GM23338 (cell line): Measurements from ENCODE around the gene ST3GAL6. TPM values are rescaled to one million over a fixed set of nuclear protein-coding genes. Genes with fewer than 3 reads are reported as not detected.

Experiments used
- ATAC-seq: fragments of 200-7000 bp; cut with Tn5 transposase; 3 replicates; pipeline ENCODE4 v1.9.1; 2020
- DNase-seq: peaks from one replicate; pipeline ENCODE4 v3.0.0-alpha.2; 2015; ENCODE audit warnings: low spot score
- H2AFZ ChIP-seq: fragments of 200-600 bp; sonication (generic); 2 replicates; pipeline ENCODE4 v1.8.0; 2016; ENCODE audit warnings: antibody characterized with exemption, mild to moderate bottlenecking, moderate library complexity
- H3F3A ChIP-seq: fragments of 200-600 bp; sonication (generic); replicated peaks from 2 replicates; pipeline ENCODE4 v1.8.0; 2017; ENCODE audit warnings: antibody characterized with exemption, mixed run types, low read depth
- H3K27ac ChIP-seq: fragments of 200-600 bp; sonication (generic); 2 replicates; pipeline ENCODE4 v1.6.1; 2016; ENCODE audit warnings: low read depth
- H3K27me3 ChIP-seq: fragments of 200-600 bp; sonication (generic); 2 replicates; pipeline ENCODE4 v1.8.0; 2016; ENCODE audit warnings: mild to moderate bottlenecking, mixed run types, moderate library complexity; ENCODE audit not compliant: insufficient read depth
- H3K36me3 ChIP-seq: fragments of 200-600 bp; sonication (generic); 2 replicates; pipeline ENCODE4 v1.8.0; 2016; ENCODE audit warnings: mild to moderate bottlenecking; ENCODE audit not compliant: insufficient read depth
- H3K4me1 ChIP-seq: fragments of 200-600 bp; sonication (generic); 2 replicates; pipeline ENCODE4 v1.8.0; 2016; ENCODE audit warnings: mild to moderate bottlenecking, moderate library complexity; ENCODE audit not compliant: insufficient read depth
- H3K4me2 ChIP-seq: fragments of 200-600 bp; sonication (generic); 2 replicates; pipeline ENCODE4 v1.7.1; 2017; ENCODE audit warnings: mixed run types
- H3K4me3 ChIP-seq: fragments of 200-600 bp; sonication (generic); 2 replicates; pipeline ENCODE4 v1.6.1; 2016; ENCODE audit warnings: mixed run types
- H3K79me2 ChIP-seq: fragments of 200-600 bp; sonication (generic); replicated peaks from 2 replicates; pipeline ENCODE4 v1.8.0; 2017; ENCODE audit warnings: mild to moderate bottlenecking; ENCODE audit not compliant: insufficient read depth
- H3K9me2 ChIP-seq: fragments of 200-600 bp; sonication (generic); 2 replicates; pipeline ENCODE4 v1.8.0; 2017; ENCODE audit not compliant: insufficient read depth
- H4K20me1 ChIP-seq: fragments of 200-600 bp; sonication (generic); replicated peaks from 2 replicates; pipeline ENCODE4 v1.8.0; 2017; ENCODE audit warnings: mild to moderate bottlenecking; ENCODE audit not compliant: insufficient read depth
- H3K27ac Mint-ChIP-seq: 2 replicates; pipeline ENCODE4 v1.8.0; 2020; ENCODE audit warnings: inconsistent platforms, mild to moderate bottlenecking, moderate library complexity, mixed read lengths
- H3K27me3 Mint-ChIP-seq: 3 replicates; pipeline ENCODE4 v1.8.0; 2022; ENCODE audit warnings: low read depth, mild to moderate bottlenecking, moderate library complexity, mixed read lengths, inconsistent platforms; ENCODE audit not compliant: insufficient read depth, poor library complexity
- H3K36me3 Mint-ChIP-seq: 3 replicates; pipeline ENCODE4 v1.8.0; 2021; ENCODE audit warnings: low read depth, mild to moderate bottlenecking, inconsistent platforms, moderate library complexity, mixed read lengths
- H3K4me1 Mint-ChIP-seq: 3 replicates; pipeline ENCODE4 v1.8.0; 2020; ENCODE audit warnings: mild to moderate bottlenecking, inconsistent platforms, mixed read lengths
- H3K4me3 Mint-ChIP-seq: 3 replicates; pipeline ENCODE4 v1.8.0; 2021; ENCODE audit warnings: moderate library complexity, mild to moderate bottlenecking, inconsistent platforms, mixed read lengths
- H3K9me3 Mint-ChIP-seq: 3 replicates; pipeline ENCODE4 v1.8.0; 2020; ENCODE audit warnings: moderate library complexity, mild to moderate bottlenecking, inconsistent platforms, mixed read lengths
- EZH2 ChIP-seq: fragments of 200-600 bp; sonication (generic); IDR thresholded peaks from one replicate; pipeline ENCODE4 v1.8.0; 2017; ENCODE audit warnings: antibody characterized with exemption, mild to moderate bottlenecking, low read depth; ENCODE audit not compliant: unreplicated experiment
- EZH2phosphoT487 ChIP-seq: fragments of 200-600 bp; sonication (generic); IDR thresholded peaks from one replicate; pipeline ENCODE4 v1.8.1; 2018; ENCODE audit warnings: antibody characterized with exemption; ENCODE audit not compliant: unreplicated experiment
- NANOG ChIP-seq: IDR thresholded peaks from 2 replicates; pipeline ENCODE4 v1.6.1; 2016; ENCODE audit warnings: antibody characterized with exemption, borderline replicate concordance
- POLR2AphosphoS5 ChIP-seq: IDR thresholded peaks from 2 replicates; pipeline ENCODE4 v1.6.1; 2016; ENCODE audit warnings: antibody characterized with exemption, low read depth
- ZNF114 ChIP-seq: fragments of 250-450 bp; sonication (Bioruptor Pico); IDR thresholded peaks from 2 replicates; pipeline ENCODE4 v1.5.0; 2020; ENCODE audit warnings: mild to moderate bottlenecking, moderate library complexity
- ZNF462 ChIP-seq: fragments of 250-450 bp; sonication (Bioruptor Pico); IDR thresholded peaks from 2 replicates; pipeline ENCODE4 v1.5.0; 2020; ENCODE audit warnings: mild to moderate bottlenecking, moderate library complexity
- polyA plus RNA-seq: library from polyadenylated mRNA; unstranded; fragments of >200 nt; fragmentation: Nextera tagmentation; extraction: Ambion mirVana; gene quantifications from 2 replicates; pipeline ENCODE4 v1.2.1, GENCODE V29; 2016
- total RNA-seq: library from RNA; depleted of rRNA; stranded (reverse); fragments of >200 nt; shearing (Covaris generic); gene quantifications from 2 replicates; pipeline ENCODE4 v1.2.3, GENCODE V29; 2014
- TF ChIP-seq, protein P1 (sequence below), 2 experiments: fragments of 200-600 bp in 1 of 2; sonication (generic) in 1 of 2; conservative IDR thresholded peaks; 2 replicates each; pipeline versions ENCODE4 v1.5.1 to v1.6.1; 2016 to 2017; ENCODE audit warnings: antibody characterized with exemption in 2 of 2, low read depth in 2 of 2, mild to moderate bottlenecking in 2 of 2, moderate library complexity in 1 of 2

ST3GAL6 gene
- total and polyA plus RNA-seq, 2 experiments from 2014 or later, result 4.7 to 8.1 TPM

- H3K27me3 Mint-ChIP-seq, result no peaks in the 10 kb centered on the region
- Histone ChIP-seq H4K20me1 (no peaks in the 10 kb centered on the region), H3F3A (no peaks in the 10 kb centered on the region)
Observed at GRCh38 chr3:98817547-98818041, 54.5 kb downstream of the ST3GAL6 start.

DNA sequence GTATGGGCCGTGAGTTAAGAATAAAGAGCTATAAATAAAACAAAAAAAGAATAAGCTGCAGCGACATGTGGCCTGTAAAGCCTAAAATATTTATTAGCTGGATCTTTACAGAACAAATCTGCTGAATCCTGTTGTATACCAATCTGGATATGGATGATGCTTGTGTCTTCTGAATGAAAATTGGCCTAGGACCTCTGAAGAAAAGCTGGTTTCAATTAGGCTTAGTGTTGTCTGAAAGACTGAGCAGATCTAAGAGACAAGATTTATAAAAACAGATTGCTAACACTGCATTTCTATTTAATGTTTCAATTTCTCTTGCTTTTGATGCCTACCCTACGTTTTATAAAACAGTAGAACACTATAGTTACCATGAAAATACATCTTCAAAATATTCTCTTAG is 57.9 kb downstream of the ST3GAL6 start:
- TF ChIP-seq ZNF114 (CRISPR knock-in tag), result no peak
- TF ChIP-seq POLR2AphosphoS5, result no peak
- no peak for TF ChIP-seq NANOG
- no peak for TF ChIP-seq EZH2
- TF ChIP-seq, protein P1, sequence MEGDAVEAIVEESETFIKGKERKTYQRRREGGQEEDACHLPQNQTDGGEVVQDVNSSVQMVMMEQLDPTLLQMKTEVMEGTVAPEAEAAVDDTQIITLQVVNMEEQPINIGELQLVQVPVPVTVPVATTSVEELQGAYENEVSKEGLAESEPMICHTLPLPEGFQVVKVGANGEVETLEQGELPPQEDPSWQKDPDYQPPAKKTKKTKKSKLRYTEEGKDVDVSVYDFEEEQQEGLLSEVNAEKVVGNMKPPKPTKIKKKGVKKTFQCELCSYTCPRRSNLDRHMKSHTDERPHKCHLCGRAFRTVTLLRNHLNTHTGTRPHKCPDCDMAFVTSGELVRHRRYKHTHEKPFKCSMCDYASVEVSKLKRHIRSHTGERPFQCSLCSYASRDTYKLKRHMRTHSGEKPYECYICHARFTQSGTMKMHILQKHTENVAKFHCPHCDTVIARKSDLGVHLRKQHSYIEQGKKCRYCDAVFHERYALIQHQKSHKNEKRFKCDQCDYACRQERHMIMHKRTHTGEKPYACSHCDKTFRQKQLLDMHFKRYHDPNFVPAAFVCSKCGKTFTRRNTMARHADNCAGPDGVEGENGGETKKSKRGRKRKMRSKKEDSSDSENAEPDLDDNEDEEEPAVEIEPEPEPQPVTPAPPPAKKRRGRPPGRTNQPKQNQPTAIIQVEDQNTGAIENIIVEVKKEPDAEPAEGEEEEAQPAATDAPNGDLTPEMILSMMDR (conservative IDR thresholded peaks at IDR 0.05; ENCODE audit: low read depth in 2 of 2), result no peak
- TF ChIP-seq ZNF462 (CRISPR knock-in tag), result no peak
- no peak for TF ChIP-seq EZH2phosphoT487
- Histone ChIP-seq H3K9me2 (no peaks in the 10 kb centered on the region), H3F3A (no peaks in the 10 kb centered on the region)

More at GRCh38 chr3:98817547-98818041, 54.5 kb downstream of the ST3GAL6 start:
- ATAC-seq, result peak; percentile 85
- Histone ChIP-seq H3K4me2 (no peak overlapping the region), H3K9me2 (no peaks in the 10 kb centered on the region), H3K4me3 (no peak overlapping the region), H3K27me3 (no peaks in the 10 kb centered on the region), H3K4me1 (no peaks in the 10 kb centered on the region), H3K27ac (no peak overlapping the region), H3K79me2 (no peaks in the 10 kb centered on the region), H2AFZ (no peak overlapping the region), H3K36me3 (no peaks in the 10 kb centered on the region)
- no peaks in the 10 kb centered on the region for H3K9me3 Mint-ChIP-seq
- H3K4me1 Mint-ChIP-seq, result peaks cover 13% of the 10 kb centered on the region
- peaks cover 11% of the 10 kb centered on the region; the same call in 2 of the 3 replicates for H3K36me3 Mint-ChIP-seq
- DNase-seq, result peak; percentile 76
- TF ChIP-seq NANOG, result no peak
- TF ChIP-seq, protein P1 (conservative IDR thresholded peaks at IDR 0.05; ENCODE audit: low read depth in 2 of 2), result peak; percentile 52 to 80
- H3K4me3 Mint-ChIP-seq, result no peak overlapping the region
- no peak overlapping the region for H3K27ac Mint-ChIP-seq

More for the DNA sequence above, 57.9 kb downstream of the ST3GAL6 start:
- H3K4me1 ChIP-seq, result no peaks in the 10 kb centered on the region
- no peak overlapping the region for H3K27ac ChIP-seq
- H2AFZ ChIP-seq, result no peak overlapping the region
- Mint-ChIP-seq H3K9me3 (no peaks in the 10 kb centered on the region), H3K4me1 (peaks cover 9% of the 10 kb centered on the region), H3K27me3 (no peaks in the 10 kb centered on the region), H3K4me3 (no peak overlapping the region), H3K27ac (no peak overlapping the region), H3K36me3 (peaks cover 13% of the 10 kb centered on the region; the same call in 2 of the 3 replicates)
- ATAC-seq (no peak), DNase-seq (no peak)
- no peaks in the 10 kb centered on the region for H3K79me2 ChIP-seq
- H3K4me3 ChIP-seq, result no peak overlapping the region
- H3K36me3 ChIP-seq, result no peaks in the 10 kb centered on the region
- no peak overlapping the region for H3K4me2 ChIP-seq
- no peaks in the 10 kb centered on the region for H3K27me3 ChIP-seq
- no peaks in the 10 kb centered on the region for H4K20me1 ChIP-seq
